ENCODE measurements around the gene LRRC43.
"Not testable (repeated sequence)": the region's sequence is repeated elsewhere in the genome, so short reads cannot be mapped to it uniquely, and the experiment has no call there.

LRRC43 gene

GRCh38 chr12:122166422-122167349 lies 16.2 kb upstream of the LRRC43 start:
- TF ChIP-seq CTCF (IDR thresholded peaks at IDR 0.05; ENCODE audit: low read depth, low read length, missing control alignments) = no peak
- no peak overlapping the region for H3K4me3 ChIP-seq (replicated peaks; ENCODE audit: low read depth, low read length)
- DNase-seq (ENCODE audit: extremely low read depth, low read depth) = no peak

- TF ChIP-seq CTCF (IDR thresholded peaks at IDR 0.05; ENCODE audit: low read depth, low read length, missing control alignments) = no peak
- DNase-seq (ENCODE audit: extremely low read depth, low read depth) = no peak
These were observed 15.5 kb upstream of the LRRC43 start for GRCh38 chr12:122167356-122167925.

GRCh38 chr12:122168492-122168891 lies 14.4 kb upstream of the LRRC43 start:
- no peak overlapping the region for H3K4me3 ChIP-seq (replicated peaks; ENCODE audit: low read depth, low read length)
- no peak for TF ChIP-seq CTCF (IDR thresholded peaks at IDR 0.05; ENCODE audit: low read depth, low read length, missing control alignments)
- DNase-seq (ENCODE audit: extremely low read depth, low read depth) = no peak

More at GRCh38 chr12:122167356-122167925, 15.5 kb upstream of the LRRC43 start:
- H3K4me3 ChIP-seq (replicated peaks; ENCODE audit: low read depth, low read length) = no peak overlapping the region

DNA sequence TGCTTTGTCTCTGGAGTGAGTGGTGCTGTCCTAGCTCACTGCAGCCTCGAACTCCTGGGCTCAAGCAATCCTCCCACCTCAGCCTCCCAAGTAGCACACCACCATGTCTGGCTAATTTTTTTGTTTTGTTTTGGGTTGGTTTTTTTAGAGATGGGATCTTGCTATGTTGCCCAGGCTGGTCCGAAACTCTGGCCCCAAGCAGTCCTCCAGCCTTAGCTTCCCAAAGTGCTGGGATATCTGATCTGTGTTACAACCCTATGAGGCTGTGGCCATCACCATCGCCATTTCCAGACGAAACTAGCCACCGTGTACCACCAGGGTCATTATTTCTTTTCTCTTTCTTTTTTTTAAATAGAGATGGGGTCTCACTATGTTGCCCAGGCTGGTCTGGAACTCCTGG lies 11.5 kb upstream of the LRRC43 start:
- DNase-seq (ENCODE audit: extremely low read depth, low read depth) = no peak
- no peak overlapping the region for H3K4me3 ChIP-seq (replicated peaks; ENCODE audit: low read depth, low read length)
- TF ChIP-seq CTCF (IDR thresholded peaks at IDR 0.05; ENCODE audit: low read depth, low read length, missing control alignments) = no peak

DNA sequence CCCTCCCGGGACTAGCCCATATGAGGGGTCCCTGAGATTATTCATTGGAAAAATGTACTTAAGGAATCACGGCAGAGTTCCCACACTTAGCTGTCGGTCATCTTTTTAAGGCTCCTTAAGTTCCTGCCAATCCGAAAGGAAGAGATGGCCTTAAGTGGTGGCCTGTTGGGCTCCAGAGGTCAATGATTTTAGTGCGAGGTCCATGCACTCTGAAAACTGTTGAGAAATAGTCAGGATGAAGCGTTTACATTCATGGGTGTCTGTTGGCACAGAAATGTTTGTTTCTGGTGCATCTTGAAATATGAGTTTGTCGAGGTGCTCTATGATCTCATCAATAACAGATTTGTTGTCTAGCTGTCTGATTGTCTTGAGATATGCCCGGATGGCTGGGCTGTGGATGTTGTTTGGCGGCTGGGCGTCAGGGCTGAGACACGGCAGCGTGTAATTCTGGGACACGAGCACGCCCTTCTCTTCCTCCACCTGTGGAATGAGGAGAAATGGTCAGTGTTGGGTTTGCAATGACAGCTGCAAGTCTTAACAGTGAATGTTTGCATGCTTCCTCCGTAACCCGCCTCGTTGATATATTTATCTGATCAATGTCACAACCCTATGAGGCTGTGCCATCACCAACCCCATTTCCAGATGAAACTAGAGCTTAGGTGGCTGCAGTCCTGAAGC lies 10.5 kb upstream of the LRRC43 start:
- no peak overlapping the region for H3K4me3 ChIP-seq (replicated peaks; ENCODE audit: low read depth, low read length)
- no peak for DNase-seq (ENCODE audit: extremely low read depth, low read depth)
- no peak for TF ChIP-seq CTCF (IDR thresholded peaks at IDR 0.05; ENCODE audit: low read depth, low read length, missing control alignments)

GRCh38 chr12:122174155-122174845 lies 8.6 kb upstream of the LRRC43 start, which contains the start of gene IL31:
TSS of gene IL31 (minus strand) at chr12:122174221. CDS start at chr12:122174172, 49 bp downstream.
- TF ChIP-seq CTCF (IDR thresholded peaks at IDR 0.05; ENCODE audit: low read depth, low read length, missing control alignments) = no peak
- no peak within 1 kb of the TSS for H3K4me3 ChIP-seq (replicated peaks; ENCODE audit: low read depth, low read length)
- no peak for DNase-seq (ENCODE audit: extremely low read depth, low read depth)

GRCh38 chr12:122176473-122176872 lies 6.5 kb upstream of the LRRC43 start:
- not testable (repeated sequence) for H3K4me3 ChIP-seq (replicated peaks; ENCODE audit: low read depth, low read length); DNase-seq (ENCODE audit: extremely low read depth, low read depth)

Measured in HFF-Myc (cell line).